Myocyte (in vitro differentiated cells): ENCODE measurements around the gene ALPP. TPM values are rescaled to one million over a fixed set of nuclear protein-coding genes. Genes with fewer than 3 reads are reported as not detected.
"Not testable (repeated sequence)": the region's sequence is repeated elsewhere in the genome, so short reads cannot be mapped to it uniquely, and the experiment has no call there.

Experiments used
- DNase-seq: peaks from one replicate; pipeline ENCODE4 v3.0.0-alpha.2; 2012; ENCODE audit warnings: low read depth
- total RNA-seq: library from RNA; depleted of rRNA; stranded (reverse); fragments of >200 nt; gene quantifications from 2 replicates; pipeline ENCODE4 v1.2.3, GENCODE V29; 2014

The ALPP gene
- total RNA-seq, 1 donor from 2014 or later: not detected

- DNase-seq: no peak
Measured at GRCh38 chr2:232419245-232420072, 40.9 kb downstream of the ALPP start.

- DNase-seq: no peak
Measured at GRCh38 chr2:232420073-232420454, 41.5 kb downstream of the ALPP start.

GRCh38 chr2:232420463-232421188 is 42.1 kb downstream of the ALPP start:
- no peak for DNase-seq

GRCh38 chr2:232421189-232421785 is 42.7 kb downstream of the ALPP start:
- DNase-seq: no peak

GRCh38 chr2:232422051-232422450 is 43.5 kb downstream of the ALPP start:
- no peak for DNase-seq

- not testable (repeated sequence) for DNase-seq
Measured at GRCh38 chr2:232422996-232423395, 44.4 kb downstream of the ALPP start.

GRCh38 chr2:232423407-232423806 is 44.9 kb downstream of the ALPP start:
- DNase-seq: not testable (repeated sequence)

- DNase-seq: no peak
Measured at GRCh38 chr2:232431705-232432590, 53.4 kb downstream of the ALPP start.

Other genes with a start within 250 kb of the ALPP start
- gene ALPG, start 28.1 kb downstream of the ALPP start, total RNA-seq: not detected in 2 replicates
- not detected in 2 replicates for gene ALPI, start 77.4 kb downstream of the ALPP start, total RNA-seq
- 0.10 TPM in 1 of 2 replicates, not detected in the other for gene ECEL1, start 109.1 kb downstream of the ALPP start, total RNA-seq
- gene PRSS56, start 141.6 kb downstream of the ALPP start, total RNA-seq: 2.5 and 6.5 TPM in 2 replicates
- 273 and 339 TPM in 2 replicates for gene CHRND, start 147.4 kb downstream of the ALPP start, total RNA-seq
- 697 and 1,132 TPM in 2 replicates for gene CHRNG, start 160.9 kb downstream of the ALPP start, total RNA-seq
- 2.1 and 3.0 TPM in 2 replicates for gene TIGD1, start 171.8 kb downstream of the ALPP start, total RNA-seq
- gene EIF4E2, start 171.9 kb downstream of the ALPP start, total RNA-seq: 119 and 122 TPM in 2 replicates